Fibroblast of lung (primary cell): ENCODE data around the gene RPRM.

Experiments used
- EZH2 ChIP-seq: IDR thresholded peaks from 2 replicates; pipeline ENCODE4 v1.5.1; 2012; ENCODE audit warnings: low read length, control low read depth, mild to moderate bottlenecking; ENCODE audit errors: missing control alignments
- TF ChIP-seq, protein P1 (sequence below), 2 donors: IDR thresholded peaks in 1 of 2; conservative IDR thresholded peaks in 1 of 2; 1 replicate in 1 of 2; 2 replicates in 1 of 2; pipeline ENCODE4 v1.5.1; 2011 to 2012; ENCODE audit warnings: low read length in 2 of 2, control low read depth in 1 of 2, inconsistent platforms in 1 of 2, low read depth in 1 of 2, mild to moderate bottlenecking in 1 of 2

DNA sequence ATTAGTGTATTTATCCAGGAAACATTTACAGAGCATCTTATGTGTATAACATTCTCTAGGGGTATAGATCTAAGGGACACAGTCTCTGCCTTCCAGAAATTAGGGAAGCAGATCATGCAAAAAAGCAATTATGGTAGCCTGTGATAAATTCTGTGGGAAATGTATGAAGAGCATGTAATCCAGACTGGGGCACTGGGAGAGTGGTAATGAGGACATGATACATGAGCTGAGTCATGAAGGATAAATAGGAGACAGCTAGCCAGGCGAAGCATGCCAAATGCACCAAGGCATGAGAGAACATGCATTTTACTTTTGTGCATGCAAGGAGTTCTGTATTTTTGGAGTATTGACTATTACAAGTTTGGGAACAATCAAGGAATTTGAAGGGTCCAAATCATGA, 8.9 kb upstream of the RPRM start:
- TF ChIP-seq, protein P1, sequence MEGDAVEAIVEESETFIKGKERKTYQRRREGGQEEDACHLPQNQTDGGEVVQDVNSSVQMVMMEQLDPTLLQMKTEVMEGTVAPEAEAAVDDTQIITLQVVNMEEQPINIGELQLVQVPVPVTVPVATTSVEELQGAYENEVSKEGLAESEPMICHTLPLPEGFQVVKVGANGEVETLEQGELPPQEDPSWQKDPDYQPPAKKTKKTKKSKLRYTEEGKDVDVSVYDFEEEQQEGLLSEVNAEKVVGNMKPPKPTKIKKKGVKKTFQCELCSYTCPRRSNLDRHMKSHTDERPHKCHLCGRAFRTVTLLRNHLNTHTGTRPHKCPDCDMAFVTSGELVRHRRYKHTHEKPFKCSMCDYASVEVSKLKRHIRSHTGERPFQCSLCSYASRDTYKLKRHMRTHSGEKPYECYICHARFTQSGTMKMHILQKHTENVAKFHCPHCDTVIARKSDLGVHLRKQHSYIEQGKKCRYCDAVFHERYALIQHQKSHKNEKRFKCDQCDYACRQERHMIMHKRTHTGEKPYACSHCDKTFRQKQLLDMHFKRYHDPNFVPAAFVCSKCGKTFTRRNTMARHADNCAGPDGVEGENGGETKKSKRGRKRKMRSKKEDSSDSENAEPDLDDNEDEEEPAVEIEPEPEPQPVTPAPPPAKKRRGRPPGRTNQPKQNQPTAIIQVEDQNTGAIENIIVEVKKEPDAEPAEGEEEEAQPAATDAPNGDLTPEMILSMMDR (conservative IDR thresholded peaks at IDR 0.05 in 1 of 2, IDR thresholded peaks at IDR 0.05 in 1 of 2; ENCODE audit: low read depth in 1 of 2, low read length in 2 of 2) = no peak
- no peak for TF ChIP-seq EZH2
